Gastrocnemius medialis (tissue), 4 donors: ENCODE measurements around the gene UBAP2. TPM values are rescaled to one million over a fixed set of nuclear protein-coding genes. Genes with fewer than 3 reads are reported as not detected.

ENCODE experiments used
- ATAC-seq, 2 donors: fragments of 150-250 bp; one replicate each; pipeline ENCODE4 v1.9.1; 2016
- DNase-seq, 2 donors: peaks; one replicate each; pipeline ENCODE4 v3.0.0-alpha.2; 2019
- H3K27ac ChIP-seq, 4 donors: fragments of 200-600 bp; sonication (generic); 1 replicate in 1 of 4; 2 replicates in 3 of 4; pipeline ENCODE4 v1.5.1; 2016 to 2018; ENCODE audit warnings: mild to moderate bottlenecking in 2 of 4, moderate library complexity in 1 of 4
- H3K27me3 ChIP-seq, 3 donors: fragments of 200-600 bp; sonication (generic) in 2 of 3; 1 replicate in 1 of 3; 2 replicates in 2 of 3; pipeline versions ENCODE4 v1.5.1 to v1.6.0; 2016 to 2019; ENCODE audit warnings: mild to moderate bottlenecking in 1 of 3, moderate library complexity in 1 of 3
- H3K36me3 ChIP-seq, 2 donors: fragments of 200-600 bp; sonication (generic) in 1 of 2; one replicate each; pipeline ENCODE4 v1.5.1; 2017 to 2018
- H3K4me1 ChIP-seq, 2 donors: fragments of 200-600 bp; sonication (generic) in 1 of 2; one replicate each; pipeline ENCODE4 v1.5.1; 2016 to 2017; ENCODE audit warnings: mild to moderate bottlenecking in 2 of 2
- H3K4me3 ChIP-seq, 4 donors: fragments of 200-600 bp; sonication (generic) in 3 of 4; 1 replicate in 1 of 4; 2 replicates in 3 of 4; pipeline ENCODE4 v1.5.1; 2016 to 2019; ENCODE audit warnings: mild to moderate bottlenecking in 2 of 4
- H3K9me3 ChIP-seq, 3 donors: fragments of 200-600 bp; sonication (generic) in 2 of 3; 1 replicate in 1 of 3; 2 replicates in 2 of 3; pipeline ENCODE4 v1.5.1; 2016 to 2019
- CTCF ChIP-seq, 5 experiments: fragments of 450-650 bp in 3 of 5; fragments of 200-600 bp in 2 of 5; sonication (generic) in 2 of 5; IDR thresholded peaks in 4 of 5; conservative IDR thresholded peaks in 1 of 5; 1 replicate in 4 of 5; 2 replicates in 1 of 5; pipeline ENCODE4 v1.5.1; 2016 to 2019; ENCODE audit warnings: antibody characterized with exemption in 5 of 5, mild to moderate bottlenecking in 3 of 5, moderate library complexity in 3 of 5
- POLR2A ChIP-seq, 2 donors: fragments of 450-650 bp; IDR thresholded peaks; one replicate each; pipeline ENCODE4 v1.6.1; 2017; ENCODE audit warnings: antibody characterized with exemption in 2 of 2, mild to moderate bottlenecking in 2 of 2, moderate library complexity in 2 of 2
- in situ Hi-C, 4 donors: fragments of 200-750 bp; cut with MboI; loops; one replicate each; pipeline versions ENCODE4 v1.15.0 to v1.8.0; 2017; ENCODE audit warnings: low sequenced_read_pairs in 4 of 4
- intact Hi-C: fragments of 100-400 bp; cut with DNase I; formaldehyde crosslinking; loops from one replicate; pipeline ENCODE4 v1.15.1; 2023; ENCODE audit warnings: low total_unique reads
- total RNA-seq, 4 donors: library from RNA; depleted of rRNA; stranded (reverse); fragments of >200 nt; gene quantifications; one replicate each; pipeline versions ENCODE4 v1.1.0 to v1.2.3, GENCODE V29; 2016

UBAP2 gene
- total RNA-seq, 4 donors from 2014 or later, result 14.6 to 26.6 (median 20.9) TPM

DNA sequence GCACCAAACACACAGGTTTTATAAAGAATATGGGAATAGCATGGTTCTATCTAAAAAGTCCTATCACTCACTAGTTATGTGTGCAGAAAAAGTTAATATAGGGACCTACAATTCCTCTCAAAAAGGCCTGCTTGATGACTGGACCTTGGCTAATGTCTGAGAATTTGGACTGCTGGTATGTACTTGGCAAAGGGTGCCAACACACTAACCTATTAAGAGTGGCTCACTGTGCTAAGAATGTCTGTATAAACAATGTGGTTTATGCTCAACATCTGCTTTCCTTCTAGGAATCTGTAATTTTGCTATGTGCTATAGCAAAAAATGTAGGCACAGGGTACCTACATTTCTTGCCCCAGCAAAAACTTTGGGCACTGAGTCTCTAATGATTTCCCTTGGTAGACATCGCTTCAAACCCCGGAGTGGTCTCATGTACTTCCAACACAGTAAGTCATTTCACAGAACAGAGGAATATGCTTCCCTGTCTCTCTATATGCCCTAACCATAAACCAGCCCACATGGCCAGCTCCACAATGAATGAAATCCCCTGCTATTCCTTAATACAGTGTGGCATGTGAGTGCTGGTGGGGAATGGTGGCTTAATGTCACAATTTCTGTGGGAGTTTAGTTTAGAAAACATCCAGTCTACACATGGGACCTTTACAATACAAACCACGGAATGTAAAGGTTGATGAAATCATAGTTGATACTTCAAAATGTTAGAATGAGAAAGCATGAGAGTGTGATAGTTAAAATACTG lies 101.7 kb downstream of the UBAP2 start:
- DNase-seq, result no peak
- Histone ChIP-seq H3K27ac (no peak overlapping the region), H3K36me3 (peaks cover 0 to 39% of the 10 kb centered on the region in 2 donors), H3K9me3 (no peaks in the 10 kb centered on the region), H3K4me3 (no peak overlapping the region), H3K27me3 (no peaks in the 10 kb centered on the region), H3K4me1 (peaks cover 3 to 12% of the 10 kb centered on the region in 2 donors)
- ATAC-seq, result no peak
- intact Hi-C loops, result no loop called here
- TF ChIP-seq CTCF (IDR thresholded peaks at IDR 0.05 in 4 of 5, conservative IDR thresholded peaks at IDR 0.05 in 1 of 5) (no peak), POLR2A (IDR thresholded peaks at IDR 0.05) (no peak)
- in situ Hi-C loops, result loop anchor here in 1 of 4 donors (25.0 kb wide), 1 partner anchor 115 kb away; no protein-coding TSS in a partner anchor

- Histone ChIP-seq H3K9me3 (no peaks in the 10 kb centered on the region), H3K4me1 (peaks cover 3 to 12% of the 10 kb centered on the region in 2 donors), H3K27me3 (no peaks in the 10 kb centered on the region), H3K36me3 (peaks cover 0 to 52% of the 10 kb centered on the region in 2 donors), H3K27ac (peak overlapping the region; percentile 30 to 49 (median 36)), H3K4me3 (no peak overlapping the region)
- DNase-seq (no peak), ATAC-seq (no peak)
- intact Hi-C loops (no loop called here), in situ Hi-C loops (loop anchor here in 1 of 4 donors (25.0 kb wide), 1 partner anchor 119 kb away; no protein-coding TSS in a partner anchor)
- TF ChIP-seq POLR2A (IDR thresholded peaks at IDR 0.05) (no peak), CTCF (IDR thresholded peaks at IDR 0.05 in 4 of 5, conservative IDR thresholded peaks at IDR 0.05 in 1 of 5) (no peak)
Observed at GRCh38 chr9:33943389-33943788, 105.3 kb downstream of the UBAP2 start.

DNA sequence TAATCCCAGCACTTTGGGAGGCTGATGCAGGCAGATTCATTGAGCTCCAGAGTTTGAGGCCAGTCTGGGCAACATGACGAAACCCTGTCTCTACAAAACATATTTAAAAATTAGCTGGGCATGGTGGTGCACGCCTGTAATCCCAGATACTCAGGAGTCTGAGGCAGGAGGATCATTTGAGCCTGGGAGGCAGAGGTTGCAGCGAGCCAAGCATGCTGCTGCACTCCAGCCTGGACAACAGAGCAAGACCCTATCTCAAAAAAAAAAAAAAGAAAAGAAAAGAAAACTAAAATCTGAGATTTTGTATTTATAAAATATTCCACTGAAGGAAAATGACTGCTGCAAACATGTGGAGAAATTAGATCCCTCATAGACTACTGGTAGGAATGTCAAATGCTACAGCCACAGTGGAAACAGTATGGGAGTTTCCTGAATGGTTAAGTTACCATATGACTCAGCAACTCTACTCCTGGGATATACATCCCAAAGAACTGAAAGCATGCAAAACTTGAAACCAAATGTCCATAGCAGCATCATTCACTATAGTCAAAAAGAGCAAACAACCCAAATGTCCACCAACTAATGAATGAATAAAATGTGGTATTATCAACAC lies 106.1 kb downstream of the UBAP2 start:
- DNase-seq, result no peak
- TF ChIP-seq POLR2A (IDR thresholded peaks at IDR 0.05), result no peak
- peak in 4 of 5 experiments; percentile 17 to 42 (median 28) for TF ChIP-seq CTCF (IDR thresholded peaks at IDR 0.05 in 4 of 5, conservative IDR thresholded peaks at IDR 0.05 in 1 of 5)
- intact Hi-C loops, result no loop called here
- peaks cover 0 to 44% of the 10 kb centered on the region in 2 donors for H3K36me3 ChIP-seq
- no peaks in the 10 kb centered on the region for H3K9me3 ChIP-seq
- no peak overlapping the region for H3K4me3 ChIP-seq
- in situ Hi-C loops, result loop anchor here in 1 of 4 donors (25.0 kb wide), 1 partner anchor 120 kb away; no protein-coding TSS in a partner anchor
- H3K27me3 ChIP-seq, result no peaks in the 10 kb centered on the region
- peak; percentile 28 to 79 for ATAC-seq
- H3K4me1 ChIP-seq, result peaks cover 3 to 12% of the 10 kb centered on the region in 2 donors
- H3K27ac ChIP-seq, result peak overlapping the region; percentile 30 to 49 (median 36)

DNA sequence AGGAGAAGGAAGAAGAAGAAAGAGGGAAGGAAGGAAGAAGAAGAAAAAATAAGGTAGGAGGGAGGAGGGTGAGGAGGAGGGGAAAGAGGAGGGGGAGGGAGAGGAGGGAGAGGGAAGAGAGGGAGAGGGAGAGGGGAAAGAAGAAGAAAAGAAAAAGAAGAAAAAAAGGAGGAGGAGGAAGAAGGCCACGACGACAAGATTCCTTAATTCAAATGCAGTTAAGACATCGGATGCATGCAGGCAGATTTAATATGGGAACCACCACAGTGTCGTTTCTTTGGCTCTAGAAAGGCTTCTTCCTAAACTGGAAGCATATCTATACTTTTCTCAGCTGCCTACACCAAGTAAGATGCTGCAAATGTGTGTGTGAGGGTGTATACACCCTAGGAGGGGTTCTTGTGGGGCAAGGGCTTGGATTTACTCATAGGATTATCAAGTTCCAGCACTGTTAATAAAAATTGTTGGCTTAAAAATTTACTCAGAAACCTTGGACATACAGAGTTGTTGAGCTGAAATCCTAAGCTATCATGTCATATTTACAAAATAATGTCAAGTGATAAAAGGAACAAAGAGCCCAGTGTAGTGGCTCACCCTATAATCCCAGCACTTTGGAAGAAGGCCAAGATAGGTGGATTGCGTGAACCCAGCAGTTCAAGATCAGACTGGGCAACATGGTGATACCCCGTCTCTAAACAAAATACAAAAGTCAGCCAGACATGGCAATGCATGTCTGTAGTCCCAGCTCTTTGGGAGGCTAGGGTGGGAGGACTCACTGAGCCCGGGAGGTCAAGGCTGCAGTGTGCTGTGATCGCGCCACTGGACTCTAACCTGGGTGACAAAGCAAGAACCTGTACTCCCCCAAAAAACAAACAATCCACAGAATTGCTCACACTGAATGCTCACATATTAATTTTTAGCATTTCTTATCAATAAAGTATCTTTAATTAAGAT lies 108.5 kb downstream of the UBAP2 start:
- Histone ChIP-seq H3K36me3 (peaks cover 0 to 43% of the 10 kb centered on the region in 2 donors), H3K4me3 (no peak overlapping the region), H3K27ac (no peak overlapping the region), H3K9me3 (no peaks in the 10 kb centered on the region), H3K4me1 (peaks cover 3 to 12% of the 10 kb centered on the region in 2 donors), H3K27me3 (no peaks in the 10 kb centered on the region)
- DNase-seq (no peak), ATAC-seq (no peak)
- no peak for TF ChIP-seq POLR2A (IDR thresholded peaks at IDR 0.05)
- TF ChIP-seq CTCF (IDR thresholded peaks at IDR 0.05 in 4 of 5, conservative IDR thresholded peaks at IDR 0.05 in 1 of 5), result no peak
- in situ Hi-C loops (loop anchor here in 1 of 4 donors (25.0 kb wide), 1 partner anchor 122 kb away; no protein-coding TSS in a partner anchor), intact Hi-C loops (no loop called here)
